Hepatic stellate cell (primary cell): Measurements from ENCODE around the gene NAPA.

Experiments used
- DNase-seq: peaks from one replicate; pipeline ENCODE4 v3.0.0; 2011; ENCODE audit warnings: low spot score

Gene NAPA

DNA sequence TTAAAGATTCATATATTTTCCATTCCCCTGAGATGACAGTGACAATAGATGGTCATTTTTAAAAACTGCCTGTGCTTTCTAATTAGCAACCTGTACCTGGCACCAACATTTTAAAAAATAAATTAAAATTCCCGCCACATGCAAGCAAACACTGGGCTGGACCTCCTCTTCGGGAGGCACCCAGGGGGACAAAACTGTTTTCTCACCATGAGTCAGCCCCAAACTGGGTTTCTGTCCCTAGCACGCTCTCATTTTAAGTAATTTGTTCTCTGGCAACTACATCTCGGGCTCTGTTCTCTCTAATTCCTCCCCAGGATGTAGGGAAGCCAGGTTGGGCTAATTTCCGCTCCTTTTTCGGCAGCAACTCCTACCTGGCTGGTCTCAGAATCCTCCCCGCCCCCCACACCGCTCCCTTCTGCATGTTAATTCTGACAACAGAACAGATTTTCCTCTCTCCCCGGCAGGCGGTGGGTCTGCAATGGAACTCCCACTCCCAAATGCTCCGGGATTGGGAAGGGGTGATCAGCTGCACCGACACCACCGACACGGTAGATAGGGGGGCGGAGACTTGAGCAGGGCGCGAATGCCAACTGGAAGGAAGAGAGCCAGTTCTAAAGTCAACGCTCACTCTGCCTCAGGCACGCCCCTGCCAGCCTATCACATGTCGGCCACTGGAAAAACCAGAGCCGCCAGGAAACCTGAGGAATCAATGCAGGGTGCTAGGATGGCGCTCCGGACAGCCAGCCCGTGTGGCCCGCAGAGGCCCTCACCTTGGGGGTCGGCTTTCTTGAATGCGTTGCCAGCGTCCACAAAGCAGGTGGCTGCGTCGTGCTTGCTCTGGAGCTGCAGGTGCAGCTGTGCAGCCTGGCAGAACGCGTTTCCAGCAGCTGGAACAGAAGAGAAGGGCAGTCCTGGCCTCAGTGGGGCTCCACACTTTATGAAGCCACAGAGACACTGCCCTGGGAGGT, 14.7 kb downstream of the NAPA start:
- no peak for DNase-seq

DNA sequence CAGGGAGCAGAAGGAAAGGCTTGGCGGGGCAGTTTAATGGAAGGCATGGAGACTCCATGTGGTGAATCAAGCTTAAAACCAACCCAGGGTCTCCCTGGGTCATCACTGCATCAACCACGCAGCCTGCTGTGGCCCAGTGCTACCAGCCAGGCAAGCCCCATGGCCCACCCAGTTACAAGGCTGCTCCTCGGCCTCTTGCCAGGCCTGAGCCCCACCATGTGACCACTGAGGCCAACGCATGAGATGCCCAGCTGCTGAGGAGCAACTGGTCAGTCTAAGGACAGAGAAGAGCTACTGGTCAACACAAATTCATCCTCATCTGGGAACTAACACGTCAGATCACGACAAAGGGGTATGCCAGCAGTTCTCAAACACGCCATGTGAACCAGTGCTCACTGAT, 15.5 kb downstream of the NAPA start:
- DNase-seq = no peak

DNA sequence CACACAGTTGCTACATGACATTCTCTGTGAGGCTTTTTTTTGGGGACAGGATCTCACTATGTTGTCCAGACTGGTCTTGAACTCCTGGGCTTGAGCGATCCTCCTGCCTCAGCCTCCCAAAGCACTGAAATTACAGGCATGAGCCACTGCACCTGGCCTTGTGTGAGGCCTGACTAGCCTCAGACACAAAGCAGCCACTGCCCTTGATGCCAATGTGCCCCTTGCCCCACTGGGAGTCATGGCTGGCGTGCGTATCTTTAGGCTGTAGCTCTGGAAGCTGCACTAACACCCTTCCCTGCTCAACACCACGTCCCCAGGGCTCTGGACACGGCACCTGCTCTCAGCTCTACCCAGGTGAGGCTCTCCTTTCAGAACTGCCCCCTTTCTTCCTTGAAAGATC, 16.3 kb downstream of the NAPA start:
- DNase-seq = no peak

DNA sequence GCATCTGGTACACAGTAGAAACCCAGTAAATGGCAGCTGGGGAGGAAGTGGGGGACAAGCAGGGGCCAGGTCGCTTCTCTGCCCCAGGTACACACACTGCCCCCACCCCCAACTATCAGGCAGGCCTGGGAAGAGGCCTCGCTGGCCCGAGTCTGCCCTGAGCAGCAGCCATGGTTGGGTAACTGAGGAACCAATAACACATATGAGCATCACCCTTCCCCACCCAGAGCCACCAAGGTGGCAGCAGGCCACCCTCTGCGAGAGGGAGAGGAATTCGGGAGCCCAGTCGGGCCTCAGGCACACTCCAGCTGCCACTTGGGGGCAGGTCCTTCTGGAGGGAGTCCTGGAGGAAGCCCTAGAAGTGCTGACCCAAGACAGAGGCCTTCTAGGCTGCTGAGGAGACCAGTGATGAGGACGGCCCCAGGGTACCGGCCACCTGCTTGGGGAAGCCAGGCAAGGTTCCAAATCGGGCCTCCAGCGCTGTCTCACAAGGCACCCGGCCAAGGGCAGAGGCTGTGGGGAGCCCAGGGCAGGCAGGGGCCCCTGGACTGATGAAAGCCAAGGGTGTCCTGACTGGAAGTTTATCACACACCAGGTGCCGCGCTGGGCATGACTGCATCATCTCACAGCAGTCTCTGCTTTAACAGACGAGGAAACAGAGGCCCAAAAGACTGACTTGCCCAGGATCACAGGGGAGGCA, 16.9 kb downstream of the NAPA start:
- DNase-seq = no peak

DNA sequence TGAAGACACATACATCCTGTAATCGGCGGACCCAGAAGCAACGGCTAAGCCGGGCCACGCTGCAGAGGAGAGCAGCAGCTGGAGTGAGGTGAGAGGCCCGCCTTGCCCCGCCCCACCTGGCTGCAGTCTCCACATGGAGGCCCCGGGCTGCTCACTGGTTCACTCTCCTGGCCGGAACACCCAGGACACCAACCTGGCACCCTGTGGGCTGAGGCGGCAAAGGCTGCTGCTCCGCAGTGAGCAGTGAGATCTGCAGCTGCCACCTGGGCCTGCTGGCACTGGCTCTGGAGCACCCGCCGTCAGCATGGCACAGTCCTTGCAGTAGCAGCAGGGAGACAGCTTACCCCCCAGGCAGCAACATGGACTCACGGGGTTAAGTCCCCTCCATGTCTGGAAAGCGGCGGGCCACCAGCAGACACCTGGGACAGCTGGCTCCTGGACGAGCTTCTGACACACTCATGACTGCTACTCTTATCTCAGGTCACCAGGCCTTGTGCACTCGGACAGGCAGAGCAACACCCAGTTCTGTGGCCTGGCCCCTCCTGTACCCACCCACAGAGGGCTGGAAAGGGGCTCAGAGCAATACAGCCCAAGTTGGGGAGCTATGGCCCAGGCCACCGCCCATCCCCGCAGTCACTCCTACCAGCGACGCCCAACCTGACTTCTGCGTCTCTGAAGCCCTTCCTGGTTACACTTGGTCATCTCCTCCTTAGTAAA, 17.7 kb downstream of the NAPA start:
- DNase-seq = no peak

DNA sequence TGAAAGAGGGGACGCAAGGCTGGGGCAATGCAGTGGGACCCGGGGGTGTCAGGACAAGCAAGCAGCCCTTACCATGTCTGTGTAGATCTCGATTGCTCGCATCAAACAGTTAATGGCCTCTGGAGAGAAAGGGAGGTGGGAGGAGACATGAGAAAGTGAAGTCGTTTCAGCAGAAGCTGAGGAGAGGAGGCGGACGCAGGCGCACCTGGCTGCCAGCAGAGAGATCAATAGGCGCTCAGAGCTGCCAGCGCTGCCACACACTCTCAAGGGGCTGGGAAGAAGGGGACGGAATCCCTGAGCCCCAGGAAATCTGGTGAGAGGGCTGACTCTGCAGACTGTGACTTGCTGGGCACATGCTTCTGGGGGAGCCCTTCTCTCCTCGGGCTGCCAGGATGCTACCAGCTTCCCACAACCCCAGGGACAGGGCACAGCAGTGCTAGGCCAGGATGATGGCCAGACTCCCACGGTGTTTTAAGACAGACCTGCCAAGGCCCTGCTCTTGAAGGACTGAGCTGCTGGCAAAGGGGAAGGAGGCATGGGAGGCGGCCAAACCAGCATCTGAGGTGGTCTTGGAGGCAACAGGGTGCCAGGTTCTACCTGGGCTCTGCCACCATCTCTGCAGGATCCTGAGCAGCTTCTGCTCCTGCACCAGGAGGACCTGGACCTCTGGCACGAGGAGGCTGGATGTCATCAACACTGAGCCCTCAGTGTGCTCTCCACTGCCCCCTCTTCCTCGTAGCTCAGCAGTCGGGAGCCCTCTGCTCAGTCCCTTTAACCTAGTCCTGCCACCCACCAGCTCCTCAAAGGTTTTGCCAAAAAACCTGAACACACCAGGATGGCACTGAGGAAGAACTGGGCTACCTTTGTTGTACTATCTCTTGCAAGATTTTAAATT, 19.1 kb downstream of the NAPA start:
- no peak for DNase-seq

DNA sequence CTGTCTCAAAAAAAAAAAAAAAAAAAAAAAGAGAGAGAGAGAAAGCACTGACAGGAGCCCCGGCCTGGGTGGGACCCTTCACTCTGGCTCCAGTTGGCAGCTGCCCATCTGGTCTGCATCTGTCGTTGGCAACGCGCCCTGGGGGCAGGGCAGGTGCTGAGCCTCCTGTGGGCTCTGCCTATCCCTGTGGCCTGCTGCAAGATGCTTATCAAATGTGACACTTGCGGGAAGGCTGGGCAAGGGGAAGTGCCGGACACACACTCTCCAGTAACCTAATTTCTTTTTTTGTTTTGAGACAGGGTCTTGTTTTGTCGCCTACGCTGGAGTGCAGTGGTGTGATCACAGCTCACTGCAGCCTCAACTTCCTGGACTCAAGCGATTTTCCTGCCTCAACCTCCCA, 20.1 kb downstream of the NAPA start:
- DNase-seq = no peak

DNA sequence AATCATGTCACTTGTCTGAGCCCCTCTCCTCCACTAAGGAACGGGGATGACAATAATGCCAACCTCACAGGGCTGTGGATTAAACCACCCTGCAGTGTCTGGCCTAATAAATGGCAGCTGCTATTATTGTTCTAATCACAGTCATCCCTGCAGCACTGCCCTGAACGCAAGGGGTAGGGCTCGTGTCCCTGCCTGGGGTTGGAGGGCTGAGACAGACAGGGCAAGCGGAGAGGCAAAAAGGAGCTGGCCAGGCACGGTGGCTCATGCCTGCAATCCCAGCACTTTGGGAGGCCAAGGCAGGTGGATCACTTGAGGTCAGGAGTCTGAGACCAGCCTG, 20.7 kb downstream of the NAPA start:
- DNase-seq = no peak

DNA sequence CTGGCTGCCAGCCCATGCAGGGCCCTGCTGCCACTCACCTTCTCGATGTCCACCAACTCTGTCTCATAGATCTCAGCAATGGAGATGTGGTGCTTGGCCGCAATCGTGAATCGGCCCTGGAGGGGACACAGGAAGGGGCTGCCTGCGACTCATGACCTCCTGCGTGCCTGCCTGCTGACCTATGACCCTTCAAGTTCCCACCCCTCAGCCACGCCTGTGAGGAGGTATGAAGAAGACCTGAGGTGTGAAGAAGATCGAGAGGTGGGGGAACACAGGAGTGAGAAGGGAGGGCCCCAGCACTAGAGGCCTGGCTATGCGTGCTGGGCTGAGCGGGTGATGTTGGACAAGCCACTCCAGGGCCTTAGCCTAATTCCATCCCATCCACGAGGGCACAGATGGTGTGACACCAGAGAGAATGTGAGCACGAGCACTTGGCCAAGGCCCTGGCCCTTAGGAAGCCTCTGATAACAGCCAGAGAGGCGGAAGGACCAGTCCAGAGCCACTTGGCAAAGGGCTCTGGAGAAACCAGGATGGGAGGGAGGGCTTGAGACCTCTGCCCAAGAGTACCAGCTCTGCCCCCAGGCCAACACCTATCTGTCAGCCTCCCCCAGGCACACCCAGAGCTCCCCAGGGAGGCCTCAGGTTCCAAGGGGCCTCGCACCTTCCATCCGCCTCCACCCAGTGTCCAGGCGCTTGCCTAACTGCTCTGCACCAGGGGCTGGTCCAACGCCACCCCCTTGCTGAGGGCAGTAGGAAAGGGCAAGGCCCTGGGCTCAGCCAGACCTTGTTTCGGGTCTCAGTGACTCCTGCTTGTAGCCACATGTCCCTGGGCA, 21.3 kb downstream of the NAPA start:
- DNase-seq = no peak

DNA sequence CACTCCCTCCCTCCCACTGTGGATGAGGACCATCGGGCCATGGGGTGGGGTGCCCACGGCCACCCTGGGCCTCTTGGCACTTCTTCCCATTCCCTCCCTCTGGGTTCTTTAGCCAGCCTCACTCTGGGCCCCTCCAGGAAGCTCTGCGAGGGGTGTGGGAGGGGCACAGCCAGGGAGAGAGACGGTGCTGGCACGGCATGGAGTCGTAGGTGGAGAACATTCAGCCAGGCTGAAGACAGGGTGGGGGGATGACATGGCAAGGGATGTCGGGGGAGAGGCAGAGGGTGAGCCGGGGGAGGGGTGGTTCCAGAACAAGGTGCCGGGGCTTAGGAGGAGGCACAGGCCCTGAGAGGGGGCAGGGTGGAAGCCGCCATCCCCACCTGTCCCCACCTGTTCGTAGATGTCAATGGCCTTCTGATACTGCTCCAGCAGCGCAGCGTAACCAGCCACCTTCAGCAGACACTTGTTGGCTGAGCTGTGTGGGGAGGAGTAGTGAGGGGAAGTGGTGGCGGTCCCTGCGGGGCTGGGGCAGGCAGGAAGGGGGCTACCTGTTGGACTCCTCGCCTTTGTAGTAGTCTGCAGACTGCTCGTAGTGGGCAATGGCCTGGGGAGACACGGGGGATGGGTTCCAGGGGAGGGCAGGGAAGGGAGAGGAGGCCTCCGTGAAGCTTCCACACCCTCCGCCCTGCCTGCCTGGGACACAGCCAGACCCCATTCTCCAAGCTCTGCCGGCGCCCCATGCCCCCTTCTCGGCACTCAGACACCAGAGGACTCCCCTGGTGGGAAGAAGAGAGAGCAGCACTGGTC, 22.1 kb downstream of the NAPA start:
- no peak for DNase-seq

DNA sequence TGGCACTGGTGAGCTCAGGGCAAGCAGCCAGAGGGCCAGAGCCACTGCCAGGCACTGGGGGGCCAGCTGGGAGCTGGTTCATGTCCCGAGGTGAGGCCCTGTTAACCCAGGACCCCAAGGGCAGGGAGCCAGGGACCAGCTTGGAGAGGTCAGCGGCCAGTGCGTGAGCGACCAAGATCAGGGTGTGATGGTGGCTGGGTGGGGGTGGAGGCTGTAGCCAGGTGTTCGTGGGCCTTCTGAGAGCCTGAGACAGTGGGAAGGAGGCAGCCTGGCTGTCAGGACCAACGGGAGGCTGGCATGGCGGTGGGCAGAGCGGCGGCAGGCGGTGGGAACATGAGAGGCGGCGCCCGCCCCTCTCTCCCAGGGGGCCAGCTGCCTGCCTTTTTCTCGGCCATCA, 22.7 kb downstream of the NAPA start:
- DNase-seq = no peak

DNA sequence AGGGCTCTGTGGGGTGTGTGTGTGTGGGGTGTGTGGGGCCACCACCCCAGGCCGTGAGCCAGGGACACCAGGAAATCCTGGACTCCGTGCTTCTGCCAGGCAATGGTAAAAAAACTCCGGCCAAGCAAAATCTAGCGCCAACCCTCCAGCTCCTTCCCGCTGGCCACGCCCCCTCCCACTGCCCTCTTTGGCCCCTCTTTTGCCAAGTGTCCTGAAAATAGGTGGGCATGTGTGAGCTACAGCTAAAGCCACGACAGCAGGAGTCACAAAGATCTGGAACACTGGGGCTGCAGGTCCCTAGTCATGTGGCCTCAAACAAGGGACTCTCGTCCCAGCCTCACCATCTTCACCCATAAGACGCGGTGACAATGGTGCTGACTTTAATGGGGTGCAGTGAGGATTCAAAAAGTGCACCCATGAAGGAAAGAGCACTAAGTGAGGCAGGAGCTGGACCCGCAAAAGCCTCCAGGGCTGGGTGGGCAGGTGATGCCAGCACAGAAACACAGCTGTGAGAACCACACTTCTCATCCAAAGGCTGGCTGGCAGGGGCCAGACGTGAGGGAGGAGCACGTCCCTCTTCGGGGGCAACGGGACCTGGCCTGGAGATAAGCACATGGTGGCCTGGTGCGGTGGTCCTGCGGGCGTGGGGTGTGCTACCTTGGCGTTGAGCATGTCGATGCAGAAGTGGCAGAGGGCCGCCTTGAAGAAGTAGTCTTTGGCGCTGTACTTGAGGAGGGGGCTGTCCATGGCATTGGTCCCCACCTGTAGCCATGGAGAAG, 23.3 kb downstream of the NAPA start:
- DNase-seq = no peak

DNA sequence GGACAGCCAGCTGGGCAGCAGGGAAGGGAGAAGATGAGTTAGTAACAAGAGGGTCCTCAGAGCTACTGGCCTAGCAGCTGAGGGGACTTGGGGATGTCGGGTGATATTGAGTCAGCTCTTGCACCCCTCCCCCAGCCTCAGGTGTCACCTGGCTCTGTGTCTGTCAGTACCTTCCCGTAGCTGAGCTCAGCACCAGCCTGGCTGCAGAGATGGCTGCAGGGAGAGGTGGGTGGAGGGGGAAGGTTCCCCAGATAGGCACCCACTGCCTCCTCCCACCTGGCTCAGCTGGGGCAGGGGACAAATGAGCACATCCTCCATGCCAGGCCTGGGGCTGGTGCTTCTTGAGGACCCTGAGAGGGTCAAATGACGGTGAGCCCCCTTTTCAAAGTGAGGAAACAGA, 24.0 kb downstream of the NAPA start:
- DNase-seq = no peak

DNA sequence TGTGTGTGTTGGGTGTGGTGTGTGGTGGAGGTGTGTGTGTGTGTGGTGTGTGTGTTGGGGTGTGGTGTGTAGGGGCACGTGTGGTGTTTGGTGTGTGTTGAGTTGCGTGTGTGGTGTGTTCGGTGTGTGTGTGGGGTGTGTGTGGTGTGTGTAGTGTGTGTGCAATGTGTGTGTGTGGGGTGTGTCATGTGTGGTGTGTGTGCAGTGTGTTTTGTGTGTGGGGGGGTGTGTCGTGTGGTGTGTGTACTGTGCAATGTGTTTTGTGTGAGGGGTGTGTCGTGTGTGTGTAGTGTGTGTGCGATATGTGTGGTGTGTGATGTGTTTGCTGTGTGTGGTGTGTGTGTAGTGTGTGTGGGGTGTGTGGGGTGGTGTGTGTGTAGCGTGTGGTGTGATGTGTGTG, 24.8 kb downstream of the NAPA start:
- no peak for DNase-seq

DNA sequence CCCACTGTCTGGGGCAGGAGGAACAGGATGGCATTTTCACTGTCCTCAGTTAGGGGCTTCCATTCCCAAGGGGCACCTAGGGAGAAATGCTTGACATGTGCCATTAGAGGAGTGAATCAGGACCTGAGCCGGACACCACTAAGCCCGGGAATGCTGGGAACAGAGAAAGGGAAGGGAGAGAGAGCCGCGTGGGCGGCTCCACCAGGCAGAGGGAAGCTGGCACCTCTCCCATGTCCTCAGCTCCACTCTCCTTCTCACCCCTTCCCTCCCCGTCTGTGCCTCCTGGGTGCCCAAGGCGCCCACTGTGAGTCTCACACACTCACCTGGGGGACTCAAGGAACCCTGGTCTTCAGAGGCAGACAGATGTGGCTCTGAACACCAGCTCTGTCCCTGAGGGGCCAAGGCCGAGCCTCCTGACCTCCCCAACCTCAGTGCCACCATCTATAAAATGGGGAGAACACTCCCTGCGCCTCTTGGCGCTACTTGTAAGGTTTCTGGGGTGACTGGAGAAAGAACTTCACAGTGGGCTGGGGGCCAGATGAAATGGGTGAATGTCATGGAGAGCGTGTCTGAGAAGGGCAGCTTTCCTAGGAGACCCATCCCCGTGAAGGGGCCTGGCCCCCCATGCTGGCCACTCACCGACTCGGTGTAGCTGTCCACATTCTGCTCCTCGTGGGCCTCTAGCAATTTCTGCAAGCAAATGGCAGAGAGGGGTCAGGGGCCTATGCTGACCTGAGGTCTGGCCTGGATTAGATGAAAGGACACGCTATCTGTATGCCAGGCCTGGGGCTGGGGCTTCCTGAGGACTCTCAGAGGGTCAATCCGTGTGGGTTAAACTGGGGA, 25.6 kb downstream of the NAPA start:
- DNase-seq = no peak

DNA sequence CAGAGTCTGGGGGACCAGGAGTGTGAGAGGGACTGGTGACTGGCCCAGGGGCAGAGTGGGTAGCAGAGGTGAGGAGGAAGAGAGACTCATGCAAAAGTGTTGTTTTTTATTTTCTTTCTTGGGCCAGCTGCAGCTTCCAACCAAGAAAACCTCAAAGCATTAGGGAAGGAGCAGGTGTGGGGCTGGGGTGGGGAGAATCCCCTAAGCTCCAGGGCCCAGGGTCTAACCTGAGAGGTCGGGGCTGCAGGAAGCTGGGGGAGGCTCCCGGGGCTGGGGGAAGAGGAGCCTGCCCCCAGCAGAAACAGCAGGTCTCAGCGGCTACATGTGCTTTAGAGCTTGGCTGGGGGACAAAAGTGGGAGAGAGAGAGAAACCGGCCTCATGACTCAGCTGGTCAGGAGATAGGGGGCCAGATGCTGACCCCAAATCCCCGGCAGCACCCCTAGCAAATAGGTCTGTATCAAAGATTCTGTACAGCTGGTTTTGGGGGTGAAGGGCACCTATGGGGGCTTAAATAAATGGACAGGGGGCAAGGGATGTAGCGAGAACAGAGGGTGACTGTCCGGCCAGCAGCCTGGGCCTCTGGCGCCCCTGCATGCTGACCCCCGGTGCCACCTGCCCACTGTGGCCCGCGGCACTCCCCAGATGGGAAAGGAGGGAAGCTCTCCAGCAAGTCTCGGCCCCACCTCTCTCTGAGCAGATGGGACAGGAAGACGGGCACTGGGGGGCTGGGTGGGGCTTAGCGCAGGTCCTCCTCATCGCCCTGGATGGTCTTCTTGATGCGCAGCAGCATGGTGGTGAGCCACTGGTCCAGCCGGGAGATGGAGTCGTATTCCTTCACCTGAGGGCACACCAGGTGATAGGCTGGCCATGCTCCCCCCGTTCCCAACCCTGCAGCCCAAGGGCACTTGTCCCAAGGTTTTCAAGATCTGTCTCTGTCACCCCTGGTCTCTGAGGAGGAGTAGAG, 27.0 kb downstream of the NAPA start:
- no peak for DNase-seq

DNA sequence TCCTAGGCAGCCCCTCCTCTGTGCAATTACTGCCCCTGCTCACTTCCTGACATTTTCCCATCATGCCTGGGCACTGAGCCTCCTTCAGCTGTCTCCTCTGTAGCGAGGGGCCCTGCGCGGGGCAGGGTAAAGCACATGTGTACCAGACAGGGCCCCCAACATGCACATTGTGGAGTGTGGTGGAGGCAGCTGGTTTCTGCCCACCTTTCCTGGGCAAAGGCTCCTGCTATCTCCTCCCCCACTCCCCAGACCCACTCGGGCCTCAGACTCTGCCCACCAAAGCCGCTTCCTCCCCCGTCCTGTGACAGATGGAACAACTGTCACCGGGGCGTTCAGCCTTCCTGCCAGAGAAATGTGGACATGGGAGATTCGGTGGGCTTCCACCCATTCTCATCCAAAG, 28.0 kb downstream of the NAPA start:
- DNase-seq = no peak
